OCI-LY7 (cell line): ENCODE measurements around the gene SLC8A1.

ENCODE experiments used
- CTCF ChIP-seq: fragments of 200-600 bp; sonication (generic); conservative IDR thresholded peaks from 2 replicates; pipeline ENCODE4 v1.5.1; 2014; ENCODE audit warnings: mild to moderate bottlenecking, antibody characterized with exemption, low read length, moderate library complexity, mixed read lengths
- EZH2phosphoT487 ChIP-seq: fragments of 200-600 bp; sonication (generic); IDR thresholded peaks from 2 replicates; pipeline ENCODE4 v1.6.1; 2018; ENCODE audit warnings: low read depth, borderline replicate concordance, mild to moderate bottlenecking, mixed run types, antibody characterized with exemption, low read length, moderate library complexity, mixed read lengths

- TF ChIP-seq CTCF: no peak
- TF ChIP-seq EZH2phosphoT487: no peak
Observed at GRCh38 chr2:40177366-40177765, 274.5 kb downstream of the SLC8A1 start.
